NOMO-1 treated with DMSO at 0.1 percent for 48 hours (cell line): ENCODE measurements around the gene MFSD11.
"Not testable (repeated sequence)": the region's sequence is repeated elsewhere in the genome, so short reads cannot be mapped to it uniquely, and the experiment has no call there.

Experiments used
- DNase-seq: peaks from one replicate; lab custom pipeline; 2025; ENCODE audit not compliant: unreplicated experiment; lab: John Stamatoyannopoulos, UW

Gene MFSD11

DNA sequence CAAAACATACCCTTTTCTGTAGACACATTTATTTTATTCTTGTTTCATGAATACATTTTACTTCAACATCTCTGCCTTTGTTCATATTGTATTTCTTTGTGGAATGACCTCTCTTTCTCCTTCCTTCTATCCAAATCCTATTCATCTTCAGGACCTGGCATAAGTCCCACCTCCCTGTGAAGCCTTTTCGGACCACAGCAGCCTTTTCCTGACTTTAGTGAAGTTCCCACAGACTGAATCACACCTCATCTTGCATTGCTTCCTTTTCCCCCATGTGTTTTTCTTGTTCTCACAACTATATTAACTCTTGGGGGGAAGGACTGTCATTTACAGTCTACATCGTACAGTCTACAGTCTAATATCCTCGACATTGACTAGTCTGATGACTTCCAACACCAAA, 58.2 kb downstream of the MFSD11 start:
- no peak for DNase-seq

DNA sequence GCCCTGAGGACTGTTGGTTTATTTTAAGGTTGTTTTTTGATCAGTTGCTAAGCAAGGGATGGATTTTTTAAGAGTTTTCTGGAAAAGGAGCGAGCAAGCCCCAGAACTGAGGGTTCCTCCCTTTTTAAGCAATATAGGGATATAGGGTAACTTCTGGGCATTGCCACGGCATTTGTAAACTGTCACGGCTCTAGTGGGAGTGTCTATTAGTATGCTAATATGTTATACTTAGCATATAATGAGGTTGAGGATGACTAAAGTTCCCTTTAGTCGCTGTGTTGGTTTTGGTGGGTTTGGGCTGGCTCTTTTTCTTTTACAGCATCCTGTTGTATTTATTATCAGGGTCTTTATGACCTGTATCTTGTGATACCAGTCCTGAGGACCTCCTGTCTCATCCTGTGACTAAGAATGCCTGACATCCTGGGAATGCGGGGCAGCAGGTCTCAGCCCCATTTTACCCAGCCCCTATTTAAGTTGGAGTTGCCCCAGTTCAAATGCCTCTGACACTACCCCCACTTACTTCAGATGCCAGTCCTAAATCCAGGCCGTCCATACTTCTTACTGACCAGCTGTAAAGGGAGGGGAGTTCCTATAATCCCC, 59.4 kb downstream of the MFSD11 start:
- no peak for DNase-seq

DNA sequence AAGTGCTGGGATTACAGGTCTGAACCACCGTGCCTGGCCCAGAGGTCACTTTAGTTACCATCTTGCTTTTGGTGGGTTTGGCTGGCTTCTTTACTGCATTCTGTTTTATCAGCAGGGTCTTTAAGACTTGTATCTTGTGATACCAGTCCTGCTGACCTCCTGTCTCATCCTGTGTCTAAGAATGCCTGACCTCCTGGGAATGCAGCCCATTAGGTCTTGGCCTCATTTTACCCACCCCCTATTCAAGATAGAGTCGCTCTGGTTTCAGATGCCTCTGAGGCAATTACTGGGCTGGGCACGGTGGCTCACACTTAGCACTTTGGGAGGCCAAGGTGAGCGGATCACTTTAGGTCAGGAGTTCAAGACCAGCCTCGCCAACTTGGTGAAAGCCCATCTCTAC, 63.8 kb downstream of the MFSD11 start:
- DNase-seq, result no peak

DNA sequence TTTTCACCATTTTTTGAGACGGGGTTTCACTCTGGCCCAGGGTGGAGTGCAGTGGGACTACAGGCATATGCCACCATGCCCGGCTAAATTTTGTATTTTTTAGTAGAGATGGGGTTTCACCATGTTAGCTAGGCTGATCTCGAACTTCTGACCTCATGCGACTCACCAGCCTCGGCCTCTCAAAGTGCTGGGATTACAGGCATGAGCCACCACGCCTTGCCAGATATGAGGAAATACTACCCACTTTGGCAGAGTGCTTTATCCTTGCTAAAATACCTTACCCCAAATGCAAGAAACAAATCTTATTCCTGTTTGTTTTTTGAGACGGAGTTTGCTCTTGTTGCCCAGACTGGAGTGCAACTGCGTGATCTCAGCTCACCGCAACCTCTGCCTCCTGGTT, 67.4 kb downstream of the MFSD11 start:
- no peak for DNase-seq

DNA sequence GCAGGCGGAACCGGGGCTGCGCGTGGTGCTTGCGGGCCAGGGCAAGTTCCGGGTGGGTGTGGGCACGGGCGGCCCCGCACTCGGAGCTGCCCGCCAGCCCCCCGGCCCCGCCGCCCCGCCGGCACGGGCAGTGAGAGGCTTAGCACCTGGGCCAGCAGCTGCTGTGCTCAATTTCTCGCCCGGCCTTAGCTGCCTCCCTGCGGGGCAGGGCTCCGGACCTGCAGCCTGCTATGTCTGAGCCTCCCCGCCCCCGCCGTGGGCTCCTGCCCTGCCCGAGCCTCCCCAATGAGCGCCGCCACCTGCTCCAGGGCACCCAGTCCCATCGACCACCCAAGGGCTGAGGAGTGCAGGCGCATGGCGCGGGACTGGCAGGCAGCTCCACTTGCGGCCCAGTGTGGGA, 68.2 kb downstream of the MFSD11 start:
- not testable (repeated sequence) for DNase-seq

DNA sequence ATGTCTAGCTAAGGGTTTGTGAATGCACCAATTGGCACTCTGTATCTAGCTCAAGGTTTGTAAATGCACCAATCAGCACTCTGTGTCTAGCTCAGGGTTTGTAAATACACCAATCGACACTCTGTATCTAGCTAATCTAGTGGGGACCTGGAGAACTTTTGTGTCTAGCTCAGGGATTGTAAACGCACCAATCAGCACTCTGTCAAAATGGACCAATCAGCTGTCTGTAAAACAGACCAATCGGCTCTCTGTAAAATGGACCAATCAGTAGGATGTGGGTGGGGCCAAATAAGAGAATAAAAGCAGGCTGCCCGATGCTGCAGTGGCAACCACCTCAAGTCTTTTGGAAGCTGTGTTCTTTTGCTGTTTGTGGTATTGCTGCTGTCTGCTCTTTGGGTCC, 68.8 kb downstream of the MFSD11 start:
- DNase-seq, result not testable (repeated sequence)

DNA sequence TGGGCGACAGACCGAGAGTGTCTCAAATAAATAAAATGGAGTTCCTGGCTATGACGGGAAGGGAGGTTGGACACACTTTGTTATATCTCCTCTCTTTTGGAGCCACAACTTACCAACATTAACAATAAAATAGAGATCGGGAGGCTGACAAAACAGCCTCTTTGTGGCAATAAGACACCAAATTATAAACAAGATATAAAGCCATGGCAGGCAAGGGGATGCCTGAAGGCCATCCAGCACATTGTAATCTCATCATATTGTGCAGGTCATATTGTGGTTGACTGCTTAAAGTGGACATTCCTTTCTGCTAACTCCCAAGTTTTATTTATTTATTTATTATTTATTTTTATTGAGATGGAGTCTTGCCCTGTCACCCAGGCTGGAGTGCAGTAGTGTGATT, 70.4 kb downstream of the MFSD11 start:
- no peak for DNase-seq

DNA sequence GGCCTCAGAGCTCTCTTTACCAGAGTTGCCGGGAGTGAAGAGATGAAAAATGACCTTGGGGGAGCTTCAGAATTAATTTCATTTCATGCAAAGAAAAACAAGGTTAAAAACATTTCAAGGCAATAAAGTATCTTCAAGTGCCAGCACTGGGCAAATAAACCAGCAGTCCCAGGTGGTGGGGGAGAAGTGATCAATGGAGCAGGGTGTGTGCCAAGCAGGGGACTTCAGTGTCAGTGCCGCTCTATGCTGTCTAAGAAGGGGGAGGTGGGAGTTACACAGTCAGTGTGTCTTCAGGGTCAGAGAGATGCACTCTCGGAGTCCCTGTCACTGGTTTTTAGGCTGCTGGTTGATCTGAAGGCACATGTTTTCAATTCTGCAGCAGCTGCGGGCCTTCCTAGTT, 73.0 kb downstream of the MFSD11 start:
- no peak for DNase-seq

DNA sequence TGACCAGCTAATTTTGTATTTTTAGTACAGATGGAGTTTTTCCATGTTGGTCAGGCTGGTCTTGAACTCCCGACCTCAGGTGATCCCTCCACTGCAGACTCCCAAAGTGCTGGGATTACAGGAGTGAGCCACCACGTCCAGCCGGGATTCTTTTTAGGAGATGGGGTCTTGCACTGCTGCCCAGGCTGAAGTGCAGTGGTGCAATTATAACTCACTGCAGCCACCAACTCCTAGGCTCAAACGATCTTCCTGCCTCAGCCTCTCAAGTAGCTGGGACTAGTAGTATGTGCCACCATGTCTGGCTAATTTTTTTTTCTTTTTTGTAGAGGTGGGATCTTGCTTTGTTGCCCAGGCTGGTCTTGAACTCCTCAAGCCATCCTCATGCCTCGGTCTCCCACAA, 73.9 kb downstream of the MFSD11 start:
- DNase-seq, result no peak

DNA sequence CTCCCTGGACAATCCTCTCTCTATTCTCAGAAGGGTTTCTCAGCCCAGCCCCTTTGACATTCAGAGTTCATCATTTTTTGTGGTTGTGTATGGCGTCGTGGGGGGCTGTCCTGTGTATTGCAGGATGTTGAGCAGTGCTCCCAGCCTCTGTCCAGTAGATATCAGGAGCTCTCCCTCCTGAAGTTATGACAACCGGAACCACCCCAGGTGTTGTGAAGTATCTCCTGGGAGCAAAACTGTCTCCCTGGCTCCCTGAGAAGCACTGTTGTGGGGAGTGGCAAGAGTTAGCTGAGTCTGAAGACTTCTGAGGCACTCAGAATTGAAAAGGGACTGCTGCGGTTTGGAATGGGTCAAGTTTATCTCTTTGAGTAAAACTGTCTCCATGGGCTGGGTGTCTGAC, 74.3 kb downstream of the MFSD11 start:
- no peak for DNase-seq

DNA sequence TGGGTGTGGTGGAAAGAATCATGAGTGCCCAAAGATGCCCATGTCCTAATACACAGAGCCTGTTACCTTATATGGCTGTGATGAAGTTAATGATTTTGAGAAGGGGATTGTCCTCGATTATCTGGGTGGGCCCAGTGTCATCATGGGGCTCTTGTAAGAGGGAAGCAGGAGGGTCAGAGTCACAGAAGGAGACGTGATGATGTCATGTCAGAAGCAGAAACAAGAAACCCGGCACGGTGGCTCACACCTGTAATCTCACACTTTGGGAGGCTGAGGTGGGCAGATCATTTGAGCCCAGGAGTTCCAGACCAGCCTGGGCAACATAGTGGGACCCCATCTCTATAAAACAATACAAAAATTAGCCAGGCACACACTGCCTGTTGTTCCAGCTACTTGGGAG, 75.0 kb downstream of the MFSD11 start:
- DNase-seq, result no peak

DNA sequence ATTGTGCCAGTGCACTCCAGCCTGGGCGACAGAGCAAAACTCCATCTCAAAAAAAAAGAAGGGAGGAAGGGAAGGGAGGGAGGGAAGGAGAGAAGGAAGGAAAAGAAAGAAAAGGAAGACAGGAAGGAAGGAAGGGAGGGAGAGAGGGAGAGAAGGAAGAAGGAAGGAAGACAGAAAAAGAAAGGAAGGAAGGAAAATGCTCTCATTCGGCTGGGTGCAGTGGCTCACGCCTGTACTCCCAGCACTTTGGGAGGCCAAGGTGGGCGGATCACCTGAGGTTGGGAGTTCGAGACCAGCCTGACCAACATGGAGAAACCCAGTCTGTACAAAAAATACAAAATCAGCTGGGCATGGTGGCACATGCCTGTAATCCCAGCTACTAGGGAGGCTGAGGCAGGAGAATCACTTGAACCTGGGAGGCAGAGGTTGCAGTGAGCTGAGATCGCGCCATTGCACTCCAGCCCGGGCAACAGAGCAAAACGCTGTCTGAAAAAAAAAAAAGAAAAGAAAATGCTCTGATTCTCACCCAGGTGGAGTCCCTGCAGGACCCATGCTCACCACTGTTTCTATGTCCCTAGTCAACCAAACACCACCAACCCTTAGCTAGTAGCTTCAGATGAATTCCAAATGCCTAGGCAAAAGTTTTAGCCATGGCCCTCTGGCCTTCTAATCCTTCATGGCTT, 78.1 kb downstream of the MFSD11 start:
- DNase-seq, result not testable (repeated sequence)

DNA sequence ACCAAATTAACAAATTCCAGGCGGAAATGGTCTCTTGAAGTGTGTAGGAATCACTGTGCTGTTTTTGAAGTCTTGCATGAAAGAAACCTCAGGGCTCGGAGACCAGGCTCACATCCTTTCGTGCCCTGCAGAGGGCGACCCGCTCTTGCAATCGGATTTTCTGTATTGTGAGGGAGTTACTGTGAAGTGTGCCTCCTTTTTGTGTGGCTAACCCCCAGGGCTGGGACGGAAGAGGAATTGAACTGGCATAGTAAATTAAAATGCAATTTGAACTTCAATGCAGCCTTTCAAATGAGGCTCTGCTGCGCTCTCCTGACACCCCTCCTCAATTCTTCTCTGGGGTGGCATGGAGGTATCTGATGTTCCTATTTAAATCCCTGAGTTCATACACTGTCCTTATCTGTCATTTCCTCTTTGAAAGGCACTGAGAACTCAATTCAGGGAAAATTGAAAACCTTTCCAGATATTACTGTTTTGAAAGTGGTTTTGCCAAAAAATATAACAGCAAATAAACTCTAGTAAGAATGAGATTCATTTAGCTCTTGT, 78.7 kb downstream of the MFSD11 start:
- DNase-seq, result peak; percentile 59

DNA sequence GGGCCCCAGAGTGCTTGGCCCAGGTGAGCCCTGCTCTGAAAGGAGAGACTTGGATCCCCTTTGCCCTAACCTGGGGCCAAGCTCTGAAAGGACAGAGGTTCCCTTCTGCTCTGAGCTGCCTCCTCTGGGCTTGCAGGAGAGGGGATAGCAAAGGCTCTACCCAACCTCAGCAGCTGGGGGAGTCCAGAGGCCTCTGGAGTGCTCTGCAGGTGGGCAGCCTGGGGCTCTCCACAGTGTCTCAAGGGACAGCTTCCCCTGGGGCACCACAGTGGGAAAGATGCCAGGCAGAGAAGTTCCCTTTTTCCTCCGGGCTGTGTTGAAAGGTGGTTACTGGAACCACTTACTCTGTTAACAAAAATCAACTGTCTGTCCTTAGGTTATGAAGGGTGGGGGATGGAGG, 82.1 kb downstream of the MFSD11 start:
- no peak for DNase-seq

DNA sequence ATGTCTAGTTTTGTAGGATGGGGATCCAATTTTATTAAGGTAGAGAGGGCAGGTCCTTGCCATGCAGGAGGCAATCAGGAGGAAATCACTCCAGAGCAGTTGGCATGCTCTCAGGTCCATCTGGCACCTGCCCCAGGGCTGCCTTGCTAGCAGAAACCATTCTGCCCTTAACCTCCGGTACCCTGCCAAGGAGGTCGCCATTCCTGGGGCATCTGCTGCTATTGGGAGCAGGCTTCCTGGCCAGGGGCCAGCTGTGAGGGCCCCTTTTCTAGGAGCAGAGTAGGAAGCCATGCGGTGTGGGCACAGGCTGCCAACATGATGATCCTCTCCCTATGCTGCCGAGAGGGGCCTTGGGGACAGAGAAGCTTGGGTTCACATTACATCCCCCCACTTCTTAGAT, 82.6 kb downstream of the MFSD11 start:
- DNase-seq, result no peak

DNA sequence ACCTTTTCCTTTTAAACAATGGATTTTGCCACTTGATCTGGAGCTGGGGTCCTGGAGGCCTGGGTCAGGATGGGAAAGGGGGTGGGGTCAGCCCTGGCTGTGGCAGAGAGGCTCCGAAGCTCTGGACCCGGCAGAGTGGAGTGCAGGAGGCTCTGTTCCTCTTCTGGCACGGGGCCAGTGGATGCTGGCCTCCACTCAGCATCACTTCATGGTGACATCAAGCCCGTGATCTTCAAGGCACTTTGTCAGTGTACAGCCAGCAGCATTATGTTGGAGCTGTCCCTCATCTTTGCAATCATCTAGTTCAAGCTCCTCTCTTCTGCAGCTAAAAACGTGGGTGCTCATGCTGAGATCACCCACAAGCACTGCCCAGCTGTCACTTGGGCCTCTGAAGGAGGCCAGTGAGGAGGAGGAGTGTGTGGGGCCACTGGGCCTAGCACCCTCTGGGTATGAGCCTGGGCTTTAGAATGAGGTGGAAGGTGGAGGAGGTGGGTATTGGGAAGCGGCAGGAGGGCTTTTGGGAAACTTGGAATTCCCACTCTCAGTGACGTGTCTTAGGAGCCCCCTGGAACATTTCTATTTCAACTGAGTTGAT, 84.4 kb downstream of the MFSD11 start:
- no peak for DNase-seq

DNA sequence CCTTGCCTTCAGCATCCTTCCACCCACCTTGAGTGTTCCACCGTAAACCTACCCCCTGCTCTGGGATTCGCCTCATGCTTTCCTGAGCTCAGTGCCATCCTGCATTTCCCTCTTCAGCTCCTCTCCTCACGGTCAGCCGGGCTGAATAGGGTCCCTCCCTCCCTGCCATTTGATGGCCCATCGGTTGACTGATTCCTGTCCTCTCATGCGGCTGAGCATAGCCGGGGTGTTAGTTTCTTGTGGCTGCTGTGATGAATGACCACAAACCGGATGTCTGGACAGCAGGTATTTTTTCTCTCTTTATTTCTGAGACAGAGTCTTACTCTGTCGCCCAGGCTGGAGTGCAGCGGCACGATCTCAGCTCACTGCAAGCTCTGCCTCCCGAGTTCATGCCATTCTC, 86.2 kb downstream of the MFSD11 start:
- no peak for DNase-seq

DNA sequence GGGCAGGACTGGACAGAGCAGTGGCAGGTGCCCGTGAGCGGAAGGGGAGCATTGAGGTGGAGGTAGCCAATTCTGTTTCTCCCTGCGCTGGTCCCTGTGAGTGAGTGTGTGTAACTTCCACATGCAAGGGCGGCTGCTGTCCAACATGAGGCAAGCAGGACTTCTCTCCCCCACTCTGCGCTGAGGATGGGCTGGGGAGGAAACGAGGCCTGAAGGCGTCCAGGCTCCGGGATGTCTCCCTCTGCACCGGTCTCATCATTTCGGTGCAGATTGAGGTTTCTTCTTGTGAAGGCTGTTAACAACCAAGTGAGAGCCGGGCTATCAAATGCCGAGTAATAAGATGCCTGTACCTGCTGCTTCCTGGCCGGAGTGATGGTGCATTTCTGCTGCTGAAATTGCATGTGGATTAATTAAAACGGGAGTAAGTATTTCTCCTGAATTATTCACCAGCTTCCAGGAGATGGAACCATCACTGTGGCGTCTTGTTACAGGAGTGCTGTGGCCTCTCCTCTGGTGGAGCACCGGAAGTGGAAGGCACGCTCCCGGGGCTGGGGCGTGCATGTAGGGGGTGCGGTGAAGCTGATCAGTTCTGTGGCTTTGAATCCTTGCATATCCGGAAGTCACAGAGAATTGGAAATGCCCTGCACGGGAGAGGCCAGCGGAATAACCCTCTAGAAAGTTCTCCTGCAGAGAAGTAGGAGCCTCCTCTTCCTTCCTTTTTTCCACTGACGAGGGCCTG, 88.6 kb downstream of the MFSD11 start:
- DNase-seq, result no peak

DNA sequence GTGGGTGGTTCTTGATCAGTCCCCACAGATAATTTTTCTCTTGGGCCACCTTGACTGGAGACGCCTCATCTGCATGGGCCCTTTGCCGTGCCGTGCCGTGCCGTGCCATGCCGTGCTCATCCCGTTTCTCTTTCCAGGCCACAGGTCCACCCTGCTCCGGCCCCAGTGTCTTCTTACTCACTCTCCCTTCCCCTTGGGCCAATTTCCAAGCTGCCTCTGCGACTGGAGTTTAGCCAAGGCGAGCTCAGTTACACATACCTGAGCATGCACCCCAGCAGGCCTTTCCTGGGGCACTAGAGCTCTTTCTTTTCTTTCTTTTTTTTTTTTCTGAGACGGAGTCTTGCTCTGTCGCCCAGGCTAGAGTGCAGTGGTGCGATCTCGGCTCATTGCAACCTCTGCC, 89.8 kb downstream of the MFSD11 start:
- DNase-seq, result no peak
